ENCODE results near the gene MYB. TPM values are rescaled to one million over a fixed set of nuclear protein-coding genes. Genes with fewer than 3 reads are reported as not detected.

Gene MYB
- total and polyA plus RNA-seq, 2 of the 4 experiments (the other 2 are of a cell fraction): 0.44 to 0.90 TPM

DNA sequence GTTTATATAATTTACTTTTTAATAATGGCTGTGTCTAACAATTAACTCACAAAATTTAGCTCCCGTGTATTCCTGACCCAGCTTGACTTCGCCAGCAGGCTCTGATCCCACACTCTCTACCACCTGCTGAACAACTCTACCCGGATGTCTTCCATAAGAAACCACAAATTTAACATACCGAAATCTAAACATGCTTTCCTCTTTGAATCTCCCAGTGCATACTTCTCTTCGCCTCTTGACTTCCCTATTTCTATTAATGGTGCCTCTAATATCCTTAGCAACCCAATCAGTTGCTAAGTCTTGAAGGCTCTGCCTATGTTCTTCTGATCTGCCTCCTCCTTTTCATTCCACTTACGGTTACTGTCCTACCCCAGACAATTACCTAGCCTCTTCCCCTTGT, 4.6 kb upstream of the MYB start:
- Histone ChIP-seq H2BK20ac (ENCODE audit: low read depth, low read length) (no peak overlapping the region), H4K5ac (ENCODE audit: low read depth, low read length) (no peak overlapping the region), H2AK9ac (replicated peaks; ENCODE audit: low read depth, low read length, poor library complexity) (no peak overlapping the region), H3K9me1 (ENCODE audit: insufficient read depth, low read length) (no peaks in the 10 kb centered on the region), H4K91ac (ENCODE audit: insufficient read depth, low read depth, low read length) (no peak overlapping the region), H3K27ac (ENCODE audit: insufficient read depth, low read length) (no peak overlapping the region), H3K36me3 (ENCODE audit: control insufficient read depth, insufficient read depth, low read length) (no peaks in the 10 kb centered on the region), H3K27me3 (ENCODE audit: control insufficient read depth, insufficient read depth, low read length) (peaks cover 6% of the 10 kb centered on the region), H3K79me1 (ENCODE audit: low read depth in 1 of 2, low read length in 2 of 2) (no peaks in the 10 kb centered on the region), H3K4ac (ENCODE audit: low read depth, low read length) (no peak overlapping the region), H3K9ac (ENCODE audit: low read depth, low read length) (no peak overlapping the region), H3K56ac (ENCODE audit: extremely low read depth, insufficient read depth, low read length) (no peak overlapping the region), H3K18ac (ENCODE audit: low read depth, low read length) (no peak overlapping the region), H2BK15ac (ENCODE audit: low read depth, low read length) (no peak overlapping the region), H4K8ac (ENCODE audit: low read depth in 2 of 2, low read length in 2 of 2) (no peak overlapping the region), H3K23ac (ENCODE audit: low read depth, low read length) (no peak overlapping the region), H2BK120ac (ENCODE audit: low read depth, low read length) (no peak overlapping the region), H2AK5ac (ENCODE audit: low read depth, low read length) (no peak overlapping the region), H3K4me3 (ENCODE audit: insufficient read depth, low read depth, low read length) (no peak overlapping the region), H2BK5ac (ENCODE audit: low read depth, low read length, poor library complexity, severe bottlenecking) (no peak overlapping the region), H3K4me2 (ENCODE audit: low read depth, low read length) (no peak overlapping the region), H3K9me3 (ENCODE audit: control insufficient read depth, insufficient read depth, low read length) (no peaks in the 10 kb centered on the region), H3K14ac (replicated peaks; ENCODE audit: low read depth, low read length) (no peak overlapping the region), H3K4me1 (ENCODE audit: control insufficient read depth, insufficient read depth, low read length) (no peaks in the 10 kb centered on the region), H4K20me1 (ENCODE audit: insufficient read depth, low read length) (no peaks in the 10 kb centered on the region), H2AFZ (replicated peaks; ENCODE audit: low read length, poor library complexity) (no peak overlapping the region)
- dilution Hi-C loops (cut with HindIII; ENCODE audit: low sequenced_read_pairs, unreplicated experiment): no loop called here
- in situ Hi-C loops (cut with MboI; ENCODE audit: low sequenced_read_pairs): no loop called here
- no peak for DNase-seq
- TF ChIP-seq RAD21 (IDR thresholded peaks at IDR 0.05; ENCODE audit: low read length): no peak
- no peak for TF ChIP-seq RCOR1 (IDR thresholded peaks at IDR 0.05; ENCODE audit: insufficient replicate concordance, low read length)
- TF ChIP-seq CHD1 (IDR thresholded peaks at IDR 0.05; ENCODE audit: low read depth, low read length): no peak
- TF ChIP-seq NFE2L2 (IDR thresholded peaks at IDR 0.05; ENCODE audit: low read depth, low read length): no peak
- no peak for TF ChIP-seq BHLHE40 (IDR thresholded peaks at IDR 0.05; ENCODE audit: low read depth, low read length)
- no peak for TF ChIP-seq MAZ (IDR thresholded peaks at IDR 0.05; ENCODE audit: borderline replicate concordance, low read depth, low read length)
- 92% methylated on average over 6 of the region's 6 CpGs; no CpG with 5 or more reads in 1 of the 2 experiments for WGBS, 2 experiments (ENCODE audit: extremely low coverage in 2 of 2, insufficient read length in 1 of 2)
- BruUV-seq (replicated peaks): no TSS peak
- ATAC-seq (ENCODE audit: low read depth): no peak
- ChIA-PET CTCF (interaction anchor here (0.8 kb wide), 1 partner anchor 14 kb away, joined by 3 read pairs; no protein-coding TSS in a partner anchor), POLR2A (ENCODE audit: unreplicated experiment) (no interaction called here)
- intact Hi-C loops (cut with micrococcal nuclease): no loop called here

Measured in IMR-90 (cell line).